ENCODE data around the gene PCED1B.

PCED1B gene

GRCh38 chr12:47131011-47131410 is 51.6 kb downstream of the PCED1B start:
- DNase-seq (ENCODE audit: low read depth) = no peak
- no peak overlapping the region for H3K4me3 ChIP-seq (ENCODE audit: low read depth, low read length)
- TF ChIP-seq MYC (IDR thresholded peaks at IDR 0.05; ENCODE audit: low read depth, low read length) (no peak), CTCF (IDR thresholded peaks at IDR 0.05; ENCODE audit: low read depth, low read length) (no peak), POLR2A (IDR thresholded peaks at IDR 0.05; ENCODE audit: extremely low read depth, insufficient read length) (no peak)
- TF ChIP-seq, protein P1, sequence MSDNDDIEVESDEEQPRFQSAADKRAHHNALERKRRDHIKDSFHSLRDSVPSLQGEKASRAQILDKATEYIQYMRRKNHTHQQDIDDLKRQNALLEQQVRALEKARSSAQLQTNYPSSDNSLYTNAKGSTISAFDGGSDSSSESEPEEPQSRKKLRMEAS (IDR thresholded peaks at IDR 0.05; ENCODE audit: low read depth, low read length) = no peak

DNA sequence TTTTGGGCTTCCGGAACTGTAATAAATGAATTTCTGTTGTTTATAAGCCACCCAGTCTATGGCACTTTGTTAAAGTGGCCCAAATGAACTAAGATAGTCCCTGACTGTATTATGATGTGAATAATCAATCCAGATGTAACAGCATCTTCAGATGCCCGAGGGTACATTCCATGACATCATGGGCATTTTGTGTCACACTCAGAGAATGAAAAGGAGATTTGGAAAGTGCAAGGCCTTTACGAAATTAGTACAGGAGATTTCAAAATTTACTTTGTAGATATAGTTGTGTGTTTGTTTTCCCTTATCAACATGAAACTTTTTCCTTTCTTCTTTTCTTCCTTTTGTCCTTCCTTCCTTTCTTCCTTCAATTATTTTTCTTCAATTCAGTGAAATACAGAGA is 54.6 kb downstream of the PCED1B start:
- no peak for TF ChIP-seq CTCF (IDR thresholded peaks at IDR 0.05; ENCODE audit: low read depth, low read length)
- no peak for DNase-seq (ENCODE audit: low read depth)
- H3K4me3 ChIP-seq (ENCODE audit: low read depth, low read length) = no peak overlapping the region

DNA sequence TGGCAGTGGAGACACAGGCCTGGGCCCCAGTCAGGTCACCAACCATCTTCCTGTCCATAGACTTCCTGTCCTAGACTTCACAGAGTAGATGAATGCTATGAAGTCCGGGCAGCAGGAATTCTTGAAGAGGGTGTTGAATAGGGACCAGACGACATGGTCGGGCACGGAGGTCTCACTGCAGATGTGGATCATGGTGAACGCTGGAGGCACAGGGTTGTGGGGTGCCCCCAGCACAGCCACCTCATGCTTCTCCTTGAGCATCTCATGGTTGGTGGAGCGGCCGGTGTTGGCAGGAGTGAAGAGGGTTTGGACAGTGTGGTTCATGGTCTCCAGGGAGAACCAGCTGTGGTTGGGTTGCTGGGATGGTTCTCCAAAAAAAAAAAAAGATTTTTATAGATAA is 56.2 kb downstream of the PCED1B start:
- no peak for DNase-seq (ENCODE audit: low read depth)
- H3K4me3 ChIP-seq (ENCODE audit: low read depth, low read length) = no peak overlapping the region
- TF ChIP-seq MYC (IDR thresholded peaks at IDR 0.05; ENCODE audit: low read depth, low read length) (no peak), CTCF (IDR thresholded peaks at IDR 0.05; ENCODE audit: low read depth, low read length) (no peak), POLR2A (IDR thresholded peaks at IDR 0.05; ENCODE audit: extremely low read depth, insufficient read length) (no peak)
- TF ChIP-seq, protein P1 (IDR thresholded peaks at IDR 0.05; ENCODE audit: low read depth, low read length) = no peak

- H3K4me3 ChIP-seq (ENCODE audit: low read depth, low read length) = no peak overlapping the region
- no peak for TF ChIP-seq POLR2A (IDR thresholded peaks at IDR 0.05; ENCODE audit: extremely low read depth, insufficient read length)
- TF ChIP-seq MYC (IDR thresholded peaks at IDR 0.05; ENCODE audit: low read depth, low read length) = peak; percentile 37; the same call in 1 of the 2 replicates
- DNase-seq (ENCODE audit: low read depth) = peak; percentile 49
These were observed 59.7 kb downstream of the PCED1B start for GRCh38 chr12:47139000-47139681.

GRCh38 chr12:47141459-47141858 is 62.0 kb downstream of the PCED1B start:
- no peak overlapping the region for H3K4me3 ChIP-seq (ENCODE audit: low read depth, low read length)
- no peak for DNase-seq (ENCODE audit: low read depth)
- TF ChIP-seq POLR2A (IDR thresholded peaks at IDR 0.05; ENCODE audit: extremely low read depth, insufficient read length) (no peak), CTCF (IDR thresholded peaks at IDR 0.05; ENCODE audit: low read depth, low read length) (no peak), MYC (IDR thresholded peaks at IDR 0.05; ENCODE audit: low read depth, low read length) (no peak)
- TF ChIP-seq, protein P1 (IDR thresholded peaks at IDR 0.05; ENCODE audit: low read depth, low read length) = no peak

DNA sequence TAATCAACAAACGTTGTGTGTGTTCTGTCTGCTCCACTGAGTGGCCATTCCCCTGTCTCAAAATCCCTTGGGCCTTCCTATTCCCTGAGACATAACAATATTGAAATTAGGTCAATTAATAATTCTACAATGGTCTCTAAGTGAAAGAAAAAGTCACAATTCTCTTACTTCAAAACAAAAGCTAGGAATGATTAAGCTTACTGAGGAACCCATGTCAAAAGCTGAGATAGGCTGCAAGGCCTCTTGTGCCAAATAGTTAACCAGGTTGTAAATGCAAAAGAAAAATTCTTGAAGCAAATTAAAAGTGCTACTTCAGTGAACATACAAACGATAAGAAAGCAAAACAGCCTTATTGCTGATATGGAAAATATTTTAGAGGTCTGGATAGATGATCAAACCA is 65.3 kb downstream of the PCED1B start:
- TF ChIP-seq MYC (IDR thresholded peaks at IDR 0.05; ENCODE audit: low read depth, low read length) (no peak), POLR2A (IDR thresholded peaks at IDR 0.05; ENCODE audit: extremely low read depth, insufficient read length) (no peak), CTCF (IDR thresholded peaks at IDR 0.05; ENCODE audit: low read depth, low read length) (no peak)
- TF ChIP-seq, protein P1 (IDR thresholded peaks at IDR 0.05; ENCODE audit: low read depth, low read length) = no peak

More for the DNA sequence above, 65.3 kb downstream of the PCED1B start:
- no peak overlapping the region for H3K4me3 ChIP-seq (ENCODE audit: low read depth, low read length)
- DNase-seq (ENCODE audit: low read depth) = no peak
